Ovary (tissue), 3 donors: ENCODE data around the gene PGRMC2.

ENCODE experiments used
- CTCF ChIP-seq, 3 donors: fragments of 450-650 bp in 2 of 3; fragments of 200-600 bp in 1 of 3; IDR thresholded peaks; one replicate each; pipeline versions ENCODE4 v1.5.1 to v1.8.0; 2016 to 2022; ENCODE audit warnings: antibody characterized with exemption in 3 of 3, mild to moderate bottlenecking in 1 of 3
- EP300 ChIP-seq: sonication (generic); formaldehyde crosslinking; IDR thresholded peaks from one replicate; pipeline ENCODE4 v1.6.1; 2017; ENCODE audit warnings: antibody characterized with exemption
- POLR2A ChIP-seq: fragments of 450-650 bp; IDR thresholded peaks from one replicate; pipeline ENCODE4 v1.6.1; 2017; ENCODE audit warnings: antibody characterized with exemption, mild to moderate bottlenecking, moderate library complexity
- donor health status: DM: no; HTN: no; CAD: no.

- TF ChIP-seq CTCF (IDR thresholded peaks at IDR 0.05) (no peak), EP300 (no peak), POLR2A (no peak)
Observed at GRCh38 chr4:128310266-128310697, 22.7 kb upstream of the PGRMC2 start.
